ENCODE measurements around the gene NOS1AP. TPM values are rescaled to one million over a fixed set of nuclear protein-coding genes. Genes with fewer than 3 reads are reported as not detected.

Gene NOS1AP
- total RNA-seq, 1 donor from 2014 or later, result 2.0 TPM

GRCh38 chr1:162324396-162324795 lies 254.9 kb downstream of the NOS1AP start:
- TF ChIP-seq, protein P1, sequence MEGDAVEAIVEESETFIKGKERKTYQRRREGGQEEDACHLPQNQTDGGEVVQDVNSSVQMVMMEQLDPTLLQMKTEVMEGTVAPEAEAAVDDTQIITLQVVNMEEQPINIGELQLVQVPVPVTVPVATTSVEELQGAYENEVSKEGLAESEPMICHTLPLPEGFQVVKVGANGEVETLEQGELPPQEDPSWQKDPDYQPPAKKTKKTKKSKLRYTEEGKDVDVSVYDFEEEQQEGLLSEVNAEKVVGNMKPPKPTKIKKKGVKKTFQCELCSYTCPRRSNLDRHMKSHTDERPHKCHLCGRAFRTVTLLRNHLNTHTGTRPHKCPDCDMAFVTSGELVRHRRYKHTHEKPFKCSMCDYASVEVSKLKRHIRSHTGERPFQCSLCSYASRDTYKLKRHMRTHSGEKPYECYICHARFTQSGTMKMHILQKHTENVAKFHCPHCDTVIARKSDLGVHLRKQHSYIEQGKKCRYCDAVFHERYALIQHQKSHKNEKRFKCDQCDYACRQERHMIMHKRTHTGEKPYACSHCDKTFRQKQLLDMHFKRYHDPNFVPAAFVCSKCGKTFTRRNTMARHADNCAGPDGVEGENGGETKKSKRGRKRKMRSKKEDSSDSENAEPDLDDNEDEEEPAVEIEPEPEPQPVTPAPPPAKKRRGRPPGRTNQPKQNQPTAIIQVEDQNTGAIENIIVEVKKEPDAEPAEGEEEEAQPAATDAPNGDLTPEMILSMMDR (IDR thresholded peaks at IDR 0.05), result no peak
- no peak for TF ChIP-seq POLR2A (IDR thresholded peaks at IDR 0.05)
- no peak for TF ChIP-seq POLR2AphosphoS5 (IDR thresholded peaks at IDR 0.05; ENCODE audit: insufficient read depth in 1 of 2, low read depth in 1 of 2)
- H3K4me3 ChIP-seq, result no peak overlapping the region
- H3K27ac ChIP-seq, result no peak overlapping the region
- intact Hi-C loops (cut with DNase I), result no loop called here
- no peaks in the 10 kb centered on the region for H3K9me3 ChIP-seq
- no peaks in the 10 kb centered on the region for H3K36me3 ChIP-seq
- H3K27me3 ChIP-seq, result no peaks in the 10 kb centered on the region
- H3K4me1 ChIP-seq, result peaks cover 5% of the 10 kb centered on the region
- DNase-seq (ENCODE audit: extremely low spot score in 2 of 2), result no peak

- no peaks in the 10 kb centered on the region for H3K27me3 ChIP-seq
- H3K36me3 ChIP-seq, result no peaks in the 10 kb centered on the region
- intact Hi-C loops (cut with DNase I), result no loop called here
- H3K9me3 ChIP-seq, result no peaks in the 10 kb centered on the region
- H3K4me3 ChIP-seq, result no peak overlapping the region
- DNase-seq (ENCODE audit: extremely low spot score in 2 of 2), result no peak
- no peaks in the 10 kb centered on the region for H3K4me1 ChIP-seq
- H3K27ac ChIP-seq, result no peak overlapping the region
- TF ChIP-seq POLR2AphosphoS5 (IDR thresholded peaks at IDR 0.05; ENCODE audit: insufficient read depth in 1 of 2, low read depth in 1 of 2) (no peak), POLR2A (IDR thresholded peaks at IDR 0.05) (no peak)
- TF ChIP-seq, protein P1 (IDR thresholded peaks at IDR 0.05), result no peak
Measured at GRCh38 chr1:162326559-162326958, 257.1 kb downstream of the NOS1AP start.

DNA sequence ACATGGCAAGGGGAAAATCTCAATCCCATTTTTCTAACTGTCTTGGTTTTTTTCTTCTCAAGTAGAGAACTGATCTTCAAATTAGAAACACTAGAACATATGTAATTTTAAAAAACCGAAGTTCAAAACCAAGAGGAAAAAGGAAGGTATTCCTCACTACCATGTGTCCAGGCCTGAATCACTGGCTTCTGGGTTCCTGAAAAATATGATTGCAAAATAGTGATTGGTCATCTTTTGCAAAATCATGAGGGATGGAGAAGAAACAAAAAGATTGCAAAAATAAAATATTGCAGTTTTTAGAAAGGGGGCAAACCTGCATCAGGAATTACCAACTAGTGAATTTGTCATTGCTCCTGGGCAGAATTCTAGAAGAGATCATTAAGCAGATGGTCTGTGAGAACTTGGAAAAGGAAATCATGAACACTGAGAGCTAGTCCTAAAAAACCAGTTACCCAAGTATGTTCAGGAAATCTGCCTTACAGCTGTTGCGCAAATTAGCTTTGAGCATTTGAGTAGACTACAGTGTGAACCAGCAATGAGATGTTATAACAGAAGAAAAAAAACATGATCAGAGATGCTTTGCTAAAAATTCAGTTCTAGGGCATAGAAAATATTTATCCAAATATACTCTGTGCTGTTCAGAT lies 257.8 kb downstream of the NOS1AP start:
- no peaks in the 10 kb centered on the region for H3K36me3 ChIP-seq
- no peaks in the 10 kb centered on the region for H3K27me3 ChIP-seq
- H3K4me1 ChIP-seq, result no peaks in the 10 kb centered on the region
- intact Hi-C loops (cut with DNase I), result no loop called here
- TF ChIP-seq, protein P1 (IDR thresholded peaks at IDR 0.05), result no peak
- peak in 1 of 2 donors; percentile 22 for TF ChIP-seq POLR2AphosphoS5 (IDR thresholded peaks at IDR 0.05; ENCODE audit: insufficient read depth in 1 of 2, low read depth in 1 of 2)
- no peak overlapping the region for H3K27ac ChIP-seq
- no peak overlapping the region for H3K4me3 ChIP-seq
- no peak for DNase-seq (ENCODE audit: extremely low spot score in 2 of 2)
- H3K9me3 ChIP-seq, result no peaks in the 10 kb centered on the region

DNA sequence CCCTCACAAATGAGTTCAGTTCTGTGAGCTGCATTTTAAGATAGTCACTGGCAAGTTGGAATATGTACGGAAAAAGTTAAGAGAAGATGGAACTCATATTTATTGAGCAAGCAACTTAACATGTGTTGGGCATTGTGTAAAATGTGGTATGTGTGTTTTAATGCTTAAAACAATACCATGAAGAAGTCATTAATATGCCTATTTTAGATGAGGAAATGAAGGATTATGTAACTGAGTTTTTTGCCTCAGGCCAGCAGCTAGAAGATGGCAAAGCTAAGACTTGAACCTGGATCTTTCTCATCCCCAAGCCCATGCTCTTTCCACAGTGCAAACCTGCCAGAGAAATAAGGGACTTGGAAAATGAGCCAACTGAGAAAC lies 258.3 kb downstream of the NOS1AP start:
- Histone ChIP-seq H3K27ac (no peak overlapping the region), H3K4me3 (no peak overlapping the region), H3K9me3 (no peaks in the 10 kb centered on the region), H3K36me3 (no peaks in the 10 kb centered on the region), H3K27me3 (no peaks in the 10 kb centered on the region), H3K4me1 (no peaks in the 10 kb centered on the region)
- DNase-seq (ENCODE audit: extremely low spot score in 2 of 2), result no peak
- intact Hi-C loops (cut with DNase I), result no loop called here
- TF ChIP-seq POLR2A (IDR thresholded peaks at IDR 0.05), result no peak

- Histone ChIP-seq H3K27ac (no peak overlapping the region), H3K9me3 (no peaks in the 10 kb centered on the region), H3K4me1 (no peaks in the 10 kb centered on the region), H3K36me3 (no peaks in the 10 kb centered on the region), H3K27me3 (no peaks in the 10 kb centered on the region), H3K4me3 (no peak overlapping the region)
- DNase-seq (ENCODE audit: extremely low spot score in 2 of 2), result no peak
- TF ChIP-seq, protein P1 (IDR thresholded peaks at IDR 0.05), result no peak
- TF ChIP-seq POLR2AphosphoS5 (IDR thresholded peaks at IDR 0.05; ENCODE audit: insufficient read depth in 1 of 2, low read depth in 1 of 2), result no peak
- TF ChIP-seq POLR2A (IDR thresholded peaks at IDR 0.05), result no peak
- intact Hi-C loops (cut with DNase I), result no loop called here
Measured at GRCh38 chr1:162328512-162328911, 259.0 kb downstream of the NOS1AP start.

Data from vagina (tissue), 2 donors.